Esophagus muscularis mucosa (tissue), 4 donors: Measurements from ENCODE around the gene PRM3. TPM values are rescaled to one million over a fixed set of nuclear protein-coding genes. Genes with fewer than 3 reads are reported as not detected.

Source experiments
- DNase-seq: peaks from one replicate; pipeline ENCODE4 v3.0.0-alpha.2; 2017; ENCODE audit errors: extremely low spot score
- H3K27ac ChIP-seq, 4 donors: fragments of 200-600 bp; sonication (generic); replicated peaks in 1 of 4; 1 replicate in 3 of 4; 2 replicates in 1 of 4; pipeline ENCODE4 v1.5.1; 2016 to 2019; ENCODE audit warnings: mild to moderate bottlenecking in 1 of 4
- H3K27me3 ChIP-seq, 4 donors: fragments of 200-600 bp; sonication (generic); one replicate each; pipeline versions ENCODE4 v1.5.1 to v1.6.0; 2016 to 2019
- H3K36me3 ChIP-seq, 4 donors: fragments of 200-600 bp; sonication (generic); one replicate each; pipeline ENCODE4 v1.5.1; 2016 to 2019
- H3K4me1 ChIP-seq, 4 donors: fragments of 200-600 bp; sonication (generic); one replicate each; pipeline ENCODE4 v1.5.1; 2016 to 2019
- H3K4me3 ChIP-seq, 4 donors: fragments of 200-600 bp; sonication (generic); 1 replicate in 2 of 4; 2 replicates in 2 of 4; pipeline ENCODE4 v1.5.1; 2016 to 2019; ENCODE audit warnings: mild to moderate bottlenecking in 4 of 4, moderate library complexity in 1 of 4
- H3K9me3 ChIP-seq, 4 donors: fragments of 200-600 bp; sonication (generic); 1 replicate in 3 of 4; 2 replicates in 1 of 4; pipeline ENCODE4 v1.5.1; 2016 to 2019
- CTCF ChIP-seq, 3 experiments: fragments of 200-600 bp in 2 of 3; fragments of 450-650 bp in 1 of 3; sonication (generic) in 2 of 3; IDR thresholded peaks; one replicate each; pipeline ENCODE4 v1.5.1; 2017 to 2019; ENCODE audit warnings: antibody characterized with exemption in 3 of 3, mild to moderate bottlenecking in 2 of 3, moderate library complexity in 1 of 3
- EP300 ChIP-seq: sonication (generic); formaldehyde crosslinking; IDR thresholded peaks from one replicate; pipeline ENCODE4 v1.6.1; 2017; ENCODE audit warnings: antibody characterized with exemption
- POLR2A ChIP-seq: fragments of 450-650 bp; IDR thresholded peaks from one replicate; pipeline ENCODE4 v1.6.1; 2017; ENCODE audit warnings: antibody characterized with exemption, moderate library complexity, mild to moderate bottlenecking, low read depth
- POLR2AphosphoS5 ChIP-seq, 2 donors: sonication (generic); formaldehyde crosslinking; IDR thresholded peaks; one replicate each; pipeline ENCODE4 v1.6.1; 2017; ENCODE audit warnings: antibody characterized with exemption in 2 of 2
- WGBS: methylation state at CpG from one replicate; pipeline ENCODE4 v1.1.5; 2018; 5-methylcytosine and 5-hydroxymethylcytosine counted together
- intact Hi-C: fragments of 100-400 bp; cut with DNase I; formaldehyde crosslinking; loops from one replicate; pipeline ENCODE4 v1.15.1; 2023
- total RNA-seq, 4 donors: library from RNA; depleted of rRNA; stranded (reverse); fragments of >200 nt; gene quantifications; one replicate each; pipeline versions ENCODE4 v1.1.0 to v1.2.1, GENCODE V29; 2016

Gene PRM3
- total RNA-seq, 4 donors from 2014 or later = not detected

GRCh38 chr16:11257131-11257938, 16.1 kb downstream of the PRM3 start:
- no peak for DNase-seq
- TF ChIP-seq POLR2A = no peak
- TF ChIP-seq POLR2AphosphoS5 (IDR thresholded peaks at IDR 0.05) = peak in 1 of 2 donors; percentile 42
- peak; percentile 68 to 83 (median 82) for TF ChIP-seq CTCF (IDR thresholded peaks at IDR 0.05)
- Histone ChIP-seq H3K36me3 (no peaks in the 10 kb centered on the region), H3K27me3 (peaks cover 0 to 4% (median 0%) of the 10 kb centered on the region in 4 donors), H3K27ac (peak overlapping the region; percentile 92 to 97 (median 94)), H3K4me3 (peak overlapping the region; percentile 71 to 98 (median 80)), H3K9me3 (no peaks in the 10 kb centered on the region), H3K4me1 (peaks cover 36 to 54% (median 50%) of the 10 kb centered on the region in 4 donors)
- intact Hi-C loops = loop anchor here (1.0 to 10.0 kb wide), 3 partner anchors 90 to 285 kb away; partner anchors contain the start of gene RMI2
- 26% methylated on average over 19 of the region's 21 CpGs for WGBS

DNA sequence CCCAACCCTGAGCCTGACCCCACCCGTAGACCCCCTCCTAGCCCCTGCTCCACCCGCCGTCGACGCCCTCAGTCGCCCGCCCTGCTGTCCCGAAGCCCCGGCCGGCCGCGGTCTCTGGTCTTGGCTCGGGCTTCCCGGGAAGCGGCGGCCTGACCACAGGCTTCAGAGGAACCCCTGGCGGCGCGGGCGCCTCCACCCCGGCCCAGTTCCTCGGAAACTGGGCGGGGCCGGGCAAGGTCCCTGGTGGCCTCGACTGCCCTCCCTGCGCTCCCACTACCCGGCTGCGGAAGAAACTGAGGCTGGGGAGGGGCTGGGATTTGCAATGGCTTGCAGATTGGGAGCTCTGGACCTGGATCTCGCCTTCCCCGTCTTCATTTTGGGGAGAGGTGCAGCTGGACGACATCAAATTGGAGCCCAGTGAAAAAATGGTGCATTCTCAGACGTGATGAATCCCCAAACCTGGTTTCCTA, 16.7 kb downstream of the PRM3 start:
- H3K27me3 ChIP-seq = peaks cover 0 to 4% (median 0%) of the 10 kb centered on the region in 4 donors
- peaks cover 36 to 54% (median 50%) of the 10 kb centered on the region in 4 donors for H3K4me1 ChIP-seq
- peak overlapping the region; percentile 71 to 98 (median 80) for H3K4me3 ChIP-seq
- peak overlapping the region; percentile 92 to 97 (median 94) for H3K27ac ChIP-seq
- H3K36me3 ChIP-seq = no peaks in the 10 kb centered on the region
- no peak for DNase-seq
- no peaks in the 10 kb centered on the region for H3K9me3 ChIP-seq
- intact Hi-C loops = loop anchor here (1.0 to 10.0 kb wide), 3 partner anchors 91 to 284 kb away; partner anchors contain the start of gene RMI2
- 0% methylated on average over 21 of the region's 32 CpGs for WGBS
- TF ChIP-seq EP300 = no peak
- TF ChIP-seq POLR2A = no peak
- no peak for TF ChIP-seq POLR2AphosphoS5 (IDR thresholded peaks at IDR 0.05)
- TF ChIP-seq CTCF (IDR thresholded peaks at IDR 0.05) = no peak

- WGBS = 0% methylated on average over 43 of the region's 100 CpGs
- peak; percentile 94 to 96 (median 94) for TF ChIP-seq CTCF (IDR thresholded peaks at IDR 0.05)
- no peak for TF ChIP-seq POLR2A
- peak; percentile 77 to 92 for TF ChIP-seq POLR2AphosphoS5 (IDR thresholded peaks at IDR 0.05)
Measured at GRCh38 chr16:11255737-11256660, 17.4 kb downstream of the PRM3 start, which contains the start of gene SOCS1. SOCS1 (minus strand) TSS chr16:11256204; CDS start chr16:11255478, 726 bp downstream.

DNA sequence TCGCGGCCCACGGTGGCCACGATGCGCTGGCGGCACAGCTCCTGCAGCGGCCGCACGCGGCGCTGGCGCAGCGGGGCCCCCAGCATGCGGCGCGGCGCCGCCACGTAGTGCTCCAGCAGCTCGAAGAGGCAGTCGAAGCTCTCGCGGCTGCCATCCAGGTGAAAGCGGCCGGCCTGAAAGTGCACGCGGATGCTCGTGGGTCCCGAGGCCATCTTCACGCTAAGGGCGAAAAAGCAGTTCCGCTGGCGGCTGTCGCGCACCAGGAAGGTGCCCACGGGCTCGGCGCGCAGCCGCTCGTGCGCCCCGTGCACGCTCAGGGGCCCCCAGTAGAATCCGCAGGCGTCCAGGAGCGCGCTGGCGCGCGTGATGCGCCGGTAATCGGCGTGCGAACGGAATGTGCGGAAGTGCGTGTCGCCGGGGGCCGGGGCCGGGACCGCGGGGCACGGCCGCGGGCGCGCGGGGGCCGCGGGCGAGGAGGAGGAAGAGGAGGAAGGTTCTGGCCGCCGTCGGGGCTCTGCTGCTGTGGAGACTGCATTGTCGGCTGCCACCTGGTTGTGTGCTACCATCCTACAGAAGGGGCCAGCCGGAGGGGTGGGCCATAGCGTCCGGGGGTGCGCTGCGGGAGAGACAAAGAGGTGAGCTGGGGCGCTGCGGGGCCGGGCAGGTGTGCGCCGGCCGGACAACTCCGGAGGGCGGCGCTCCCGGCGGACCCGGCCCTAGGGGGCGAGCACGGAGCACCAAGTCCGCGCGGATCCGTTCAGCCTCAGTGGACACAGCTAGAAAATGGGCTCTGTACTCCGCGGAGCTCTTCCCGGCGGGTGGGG, 18.3 kb downstream of the PRM3 start:
- H3K9me3 ChIP-seq = no peaks in the 10 kb centered on the region
- H3K4me3 ChIP-seq = peak overlapping the region; percentile 71 to 98 (median 80)
- peak overlapping the region; percentile 92 to 97 (median 94) for H3K27ac ChIP-seq
- intact Hi-C loops = loop anchor here (1.0 to 10.0 kb wide), 3 partner anchors 92 to 282 kb away; partner anchors contain the start of gene RMI2
- H3K4me1 ChIP-seq = peaks cover 36 to 54% (median 50%) of the 10 kb centered on the region in 4 donors
- H3K27me3 ChIP-seq = peaks cover 0 to 4% (median 0%) of the 10 kb centered on the region in 4 donors
- TF ChIP-seq CTCF (IDR thresholded peaks at IDR 0.05) (peak in 2 of 3 experiments; percentile 9 to 31), POLR2AphosphoS5 (IDR thresholded peaks at IDR 0.05) (no peak)
- no peak for DNase-seq
- H3K36me3 ChIP-seq = no peaks in the 10 kb centered on the region
- WGBS = 0% methylated on average over 36 of the region's 105 CpGs

More at GRCh38 chr16:11255737-11256660, 17.4 kb downstream of the PRM3 start, which contains the start of gene SOCS1:
- peaks cover 36 to 54% (median 50%) of the 10 kb centered on the region in 4 donors for H3K4me1 ChIP-seq
- no peaks in the 10 kb centered on the region for H3K9me3 ChIP-seq
- intact Hi-C loops = loop anchor here (5.0 to 10.0 kb wide), 2 partner anchors 91 to 181 kb away; partner anchors contain the start of gene RMI2
- peak within 1 kb of the TSS; percentile 71 to 98 (median 80) for H3K4me3 ChIP-seq
- no peaks in the 10 kb centered on the region for H3K36me3 ChIP-seq
- peak within 1 kb of the TSS; percentile 92 to 97 (median 94) for H3K27ac ChIP-seq
- peaks cover 0 to 4% (median 0%) of the 10 kb centered on the region in 4 donors for H3K27me3 ChIP-seq
- peak; percentile 96 for DNase-seq
